WTC11 (cell line): ENCODE results near the gene IQCC. TPM values are rescaled to one million over a fixed set of nuclear protein-coding genes. Genes with fewer than 3 reads are reported as not detected.

Experiments used
- ARID4B ChIP-seq: sonication (generic); formaldehyde crosslinking; IDR thresholded peaks from 2 replicates; pipeline ENCODE4 v1.8.0; 2023; ENCODE audit warnings: missing genetic modification reagents, mild to moderate bottlenecking, borderline replicate concordance
- CDX4 ChIP-seq: fragments of 250-450 bp; sonication (Bioruptor Pico); IDR thresholded peaks from 2 replicates; pipeline ENCODE4 v1.9.0; 2021; ENCODE audit warnings: moderate library complexity, mild to moderate bottlenecking, inconsistent platforms, borderline replicate concordance
- E2F5 ChIP-seq: sonication (generic); formaldehyde crosslinking; IDR thresholded peaks from 2 replicates; pipeline ENCODE4 v1.8.1; 2022; ENCODE audit warnings: mild to moderate bottlenecking, moderate library complexity, missing genetic modification reagents
- ERG ChIP-seq: fragments of 250-450 bp; sonication (Bioruptor Pico); IDR thresholded peaks from 2 replicates; pipeline ENCODE4 v1.8.0; 2021; ENCODE audit warnings: mild to moderate bottlenecking
- FOXP4 ChIP-seq: sonication (generic); formaldehyde crosslinking; IDR thresholded peaks from 2 replicates; pipeline ENCODE4 v1.8.0; 2022; ENCODE audit warnings: mild to moderate bottlenecking, missing genetic modification reagents
- GABPB1 ChIP-seq: sonication (generic); formaldehyde crosslinking; IDR thresholded peaks from 2 replicates; pipeline ENCODE4 v1.8.1; 2023; ENCODE audit warnings: mild to moderate bottlenecking, missing genetic modification reagents
- HMGXB4 ChIP-seq: sonication (generic); formaldehyde crosslinking; IDR thresholded peaks from 2 replicates; pipeline ENCODE4 v1.8.1; 2023; ENCODE audit warnings: mild to moderate bottlenecking, moderate library complexity, missing genetic modification reagents
- PRRX2 ChIP-seq: fragments of 250-450 bp; sonication (Bioruptor Pico); IDR thresholded peaks from 2 replicates; pipeline ENCODE4 v1.8.0; 2021; ENCODE audit warnings: mild to moderate bottlenecking
- TEAD1 ChIP-seq: sonication (generic); formaldehyde crosslinking; IDR thresholded peaks from 2 replicates; pipeline ENCODE4 v1.8.0; 2022; ENCODE audit warnings: mild to moderate bottlenecking, missing genetic modification reagents
- ZNF281 ChIP-seq: sonication (generic); formaldehyde crosslinking; IDR thresholded peaks from 2 replicates; pipeline ENCODE4 v1.8.0; 2023; ENCODE audit warnings: mild to moderate bottlenecking, missing genetic modification reagents
- ZNF317 ChIP-seq: sonication (generic); formaldehyde crosslinking; IDR thresholded peaks from 2 replicates; pipeline ENCODE4 v1.8.1; 2023; ENCODE audit warnings: low read depth, mild to moderate bottlenecking, moderate library complexity, missing genetic modification reagents, borderline replicate concordance
- ZNF425 ChIP-seq: fragments of 250-450 bp; sonication (Bioruptor Pico); conservative IDR thresholded peaks from 2 replicates; pipeline ENCODE4 v1.9.0; 2021; ENCODE audit warnings: mild to moderate bottlenecking
- total RNA-seq: library from RNA; stranded (reverse); gene quantifications from 3 replicates; pipeline ENCODE4 v1.2.3, GENCODE V29; 2021

The IQCC gene
- total RNA-seq, 1 experiment from 2014 or later = 5.2 TPM

- TF ChIP-seq ZNF281 (CRISPR knock-in tag) = peak; percentile 67; the same call in 1 of the 2 replicates
- no peak for TF ChIP-seq ZNF425
- peak; percentile 49; the same call in 1 of the 2 replicates for TF ChIP-seq GABPB1 (CRISPR knock-in tag)
- TF ChIP-seq ARID4B (CRISPR knock-in tag) = peak; percentile 26; the same call in 1 of the 2 replicates
- no peak for TF ChIP-seq HMGXB4 (CRISPR knock-in tag)
- 0 out of 2 replicates have a peak, but pooled peaks have one; percentile 24 for TF ChIP-seq TEAD1 (CRISPR knock-in tag)
- no peak for TF ChIP-seq CDX4 (CRISPR knock-in tag)
- TF ChIP-seq E2F5 (CRISPR knock-in tag) = peak; percentile 42; the same call in 1 of the 2 replicates
- peak; percentile 59; the same call in 1 of the 2 replicates for TF ChIP-seq FOXP4 (CRISPR knock-in tag)
- TF ChIP-seq ZNF317 = no peak
- no peak for TF ChIP-seq ERG (CRISPR knock-in tag)
- TF ChIP-seq PRRX2 (CRISPR knock-in tag) = no peak
- TF ChIP-seq, all 79 proteins: peak for 7
Measured at GRCh38 chr1:32241001-32241763, 35.7 kb downstream of the IQCC start (continued).
